ENCODE measurements around the gene FOXG1.

The FOXG1 gene

DNA sequence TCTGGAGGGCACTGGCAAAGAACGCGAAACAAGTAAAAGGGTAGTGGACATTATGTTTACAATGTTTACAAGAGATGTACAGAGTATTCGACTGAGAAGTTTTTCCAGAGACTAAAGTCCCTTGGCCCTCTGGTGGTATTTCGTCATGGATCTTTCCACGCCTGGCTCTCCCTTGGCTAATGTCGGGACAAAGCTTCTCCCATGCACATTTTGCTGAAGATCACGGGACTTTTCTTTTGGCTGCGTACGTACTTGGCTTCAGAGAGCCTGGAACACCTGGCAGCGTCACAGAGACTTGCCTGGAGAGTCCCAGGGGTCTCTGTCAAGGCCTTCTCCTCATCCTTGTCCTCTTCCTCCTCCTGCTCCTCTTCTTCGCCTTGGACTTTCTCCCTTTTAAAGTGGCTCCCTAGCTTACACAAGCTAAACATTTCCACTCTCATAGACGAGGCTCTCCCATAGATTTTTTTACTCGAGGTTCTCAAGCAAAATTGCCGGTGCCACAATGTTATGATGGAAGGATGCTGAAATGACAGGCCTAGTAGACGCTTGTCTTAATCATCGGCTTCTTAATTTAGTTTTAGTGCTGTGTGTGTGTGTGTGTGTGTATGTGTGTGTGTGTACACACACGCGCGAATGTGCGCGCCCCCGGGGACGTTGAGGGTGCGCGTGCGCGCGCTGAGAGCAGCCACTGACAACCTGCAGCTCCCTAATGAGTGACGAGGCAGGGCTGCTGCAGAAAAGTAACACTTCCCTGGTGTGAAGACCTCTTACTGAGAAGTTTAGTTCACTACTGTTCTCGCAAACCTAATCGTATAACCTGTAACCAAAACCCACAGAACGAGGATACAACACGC is 4.9 kb upstream of the FOXG1 start:
- no peak for DNase-seq (ENCODE audit: low read depth in 3 of 3)

DNA sequence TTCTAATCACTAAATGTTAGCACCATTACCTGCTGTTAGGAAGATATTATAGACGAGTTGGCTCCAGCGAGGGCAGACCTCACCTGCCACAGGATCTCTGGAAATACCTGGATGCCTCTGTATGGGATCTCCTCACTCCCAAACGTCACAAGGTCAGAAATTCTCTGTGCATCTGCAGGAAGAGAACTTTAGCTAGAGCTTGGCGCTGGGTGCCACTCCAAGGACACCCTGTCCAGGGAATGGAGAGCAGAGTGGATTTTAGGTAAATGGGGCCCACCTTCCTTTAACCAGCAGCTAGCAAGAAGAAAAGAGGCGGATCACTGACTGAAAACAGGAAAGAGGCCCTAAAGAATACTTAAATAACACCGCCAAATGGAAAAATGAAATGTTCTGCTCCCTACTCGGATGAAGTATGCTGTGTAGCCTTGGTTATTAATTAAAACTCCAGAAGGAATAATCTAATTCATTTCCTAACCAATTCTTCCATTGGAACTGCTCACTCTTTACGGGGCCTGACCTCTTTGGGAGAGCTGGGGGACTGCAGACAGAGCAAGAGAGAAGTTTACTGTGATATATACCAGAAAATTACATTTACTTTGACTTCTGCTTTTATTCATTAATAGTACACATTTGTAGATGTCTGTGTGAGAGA is 4.2 kb upstream of the FOXG1 start:
- DNase-seq (ENCODE audit: low read depth in 3 of 3), result no peak

DNA sequence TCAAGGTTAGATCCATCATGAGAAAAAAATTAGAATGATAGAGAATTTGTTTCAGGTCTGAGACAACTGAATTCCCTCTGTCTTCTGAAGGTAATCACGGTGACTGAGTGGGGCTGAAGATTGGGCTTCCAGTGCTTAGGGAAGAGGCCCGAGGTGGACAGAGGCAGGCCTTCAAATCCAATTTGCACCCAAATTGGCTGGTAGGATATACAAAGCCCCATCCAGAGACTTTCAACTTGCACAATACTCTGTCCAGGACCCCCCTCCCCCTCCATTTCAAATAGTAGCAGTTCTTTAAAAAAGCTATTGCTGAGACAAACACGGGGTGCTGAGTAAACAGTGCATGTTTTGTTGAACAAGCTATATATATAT is 3.6 kb upstream of the FOXG1 start:
- no peak for DNase-seq (ENCODE audit: low read depth in 3 of 3)

DNA sequence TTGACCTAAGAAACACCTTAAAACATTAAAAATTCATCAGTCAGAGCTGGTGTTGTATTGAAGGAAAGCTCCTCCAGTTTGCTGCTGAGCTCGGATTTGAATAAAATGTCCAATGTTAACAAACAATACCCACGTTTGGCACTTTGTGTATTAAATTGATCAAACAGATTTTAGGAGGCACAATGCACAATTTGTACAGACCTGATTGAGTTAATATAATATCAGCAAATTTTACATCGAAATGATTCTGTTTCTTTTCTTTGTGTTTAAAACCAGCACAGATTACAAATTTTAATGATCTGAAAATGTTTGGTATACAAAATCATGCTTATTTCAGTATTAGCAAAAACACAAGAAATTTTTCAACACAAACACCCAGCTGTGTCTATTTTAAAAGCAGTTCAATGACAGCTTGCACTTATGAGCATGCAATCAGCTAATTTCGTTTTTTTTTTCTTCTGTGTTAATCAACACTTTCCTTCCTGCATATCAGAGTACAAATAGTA is 2.8 kb upstream of the FOXG1 start:
- no peak for DNase-seq (ENCODE audit: low read depth in 3 of 3)

DNA sequence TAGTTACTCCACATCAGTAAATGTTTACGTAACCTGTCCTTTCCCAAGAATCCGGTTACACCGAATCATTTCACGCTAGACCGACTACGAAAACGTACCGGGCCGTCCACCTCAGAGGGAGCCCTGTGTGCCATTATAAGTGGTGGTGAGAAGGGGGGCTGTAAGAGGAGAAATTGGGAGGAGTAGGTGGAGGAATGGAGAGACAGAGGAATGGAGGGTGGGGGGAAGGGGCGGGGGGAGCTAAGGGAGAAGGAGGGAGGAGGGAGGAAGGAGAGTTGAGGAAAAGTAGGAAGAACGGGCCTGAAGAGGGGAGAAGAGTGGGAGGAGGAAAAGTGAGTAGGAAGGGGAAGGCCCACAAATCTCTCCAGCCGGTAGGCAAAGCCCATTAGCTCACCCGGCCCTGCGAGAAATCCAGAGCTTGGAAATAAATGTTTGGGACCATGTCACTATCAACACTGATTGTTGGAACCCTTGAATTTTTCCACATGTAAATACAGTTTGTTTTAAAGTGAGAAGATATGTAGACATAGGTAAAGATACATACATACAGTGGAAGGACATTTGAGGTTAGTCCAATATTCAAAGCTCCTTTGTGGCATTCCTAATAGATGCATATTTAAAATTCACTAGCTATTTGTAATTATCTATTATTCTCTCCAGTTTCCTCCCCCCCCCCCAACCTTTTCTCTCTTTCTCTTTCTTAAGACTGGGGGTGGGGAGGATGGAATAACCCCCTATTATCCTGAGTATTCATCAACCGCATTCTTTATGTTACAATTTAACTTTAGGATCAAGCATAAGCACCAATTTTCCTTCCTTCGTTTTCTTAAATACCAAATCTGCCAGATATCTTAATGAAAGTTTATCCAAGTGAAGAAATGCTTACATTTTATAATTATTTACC is 2.1 kb upstream of the FOXG1 start:
- no peak for DNase-seq (ENCODE audit: low read depth in 3 of 3)

DNA sequence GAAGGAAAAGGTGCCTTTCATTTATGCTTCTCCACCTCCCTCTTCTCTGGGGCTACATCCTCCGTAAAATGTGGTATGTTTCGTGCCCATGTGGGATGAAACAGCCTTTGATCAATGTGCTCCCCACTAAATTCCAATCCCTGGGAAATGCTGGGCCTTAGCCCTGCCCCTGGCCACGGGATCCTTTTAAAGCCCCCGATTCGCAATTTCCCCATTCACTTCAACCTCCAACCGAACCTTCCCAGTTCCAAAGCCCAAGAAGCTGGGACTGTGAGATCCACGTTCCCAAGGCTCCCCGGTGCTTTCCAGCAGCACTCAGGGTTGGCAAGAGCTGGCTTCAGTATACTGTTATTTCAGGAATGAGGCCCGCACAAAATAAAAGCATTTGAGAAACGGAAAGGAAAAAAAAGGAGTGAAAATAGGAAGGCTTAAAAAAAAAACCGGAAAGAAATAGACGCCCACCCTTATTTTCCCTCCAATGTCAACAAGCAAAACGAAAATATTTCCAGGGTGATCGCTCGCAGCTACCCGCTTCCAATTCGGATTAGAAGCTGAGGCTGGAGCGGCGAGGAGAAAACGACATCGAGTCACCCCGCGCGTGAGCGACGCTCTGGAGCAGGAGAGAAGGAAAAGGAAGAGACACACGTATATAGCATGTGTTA is 1.3 kb upstream of the FOXG1 start:
- no peak for DNase-seq (ENCODE audit: low read depth in 3 of 3)

DNA sequence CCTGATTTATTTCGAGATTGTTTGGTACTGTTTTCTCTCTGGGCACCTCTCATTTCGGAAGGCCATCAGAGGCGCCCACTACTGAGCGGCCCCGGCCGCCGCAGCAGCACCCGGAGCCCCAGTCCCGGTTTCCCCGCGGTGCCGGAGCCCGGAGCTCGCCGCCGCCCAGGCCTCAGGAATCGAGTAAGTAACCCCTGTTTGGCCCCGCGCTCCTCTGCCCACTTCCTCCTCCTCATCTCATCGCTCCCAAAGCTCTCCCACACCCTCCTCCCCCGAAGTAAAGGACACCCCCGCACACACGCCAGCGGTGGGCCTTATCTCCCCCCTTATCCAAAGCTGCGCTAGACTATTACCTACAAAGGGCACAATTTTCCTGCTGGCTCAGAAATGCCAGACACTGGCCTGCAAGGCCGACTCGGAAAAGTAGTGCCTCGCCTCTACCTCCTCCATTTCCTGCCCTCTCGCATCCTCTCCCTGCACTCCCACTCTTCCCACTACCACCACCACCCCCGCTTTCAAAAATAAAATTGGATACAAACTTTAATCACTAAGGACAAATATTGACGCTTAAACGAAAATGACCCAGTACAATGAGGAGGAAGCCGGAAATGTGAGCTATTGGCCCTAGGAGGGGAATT is 637 bp upstream of the FOXG1 start:
- DNase-seq (ENCODE audit: low read depth in 3 of 3), result no peak

DNA sequence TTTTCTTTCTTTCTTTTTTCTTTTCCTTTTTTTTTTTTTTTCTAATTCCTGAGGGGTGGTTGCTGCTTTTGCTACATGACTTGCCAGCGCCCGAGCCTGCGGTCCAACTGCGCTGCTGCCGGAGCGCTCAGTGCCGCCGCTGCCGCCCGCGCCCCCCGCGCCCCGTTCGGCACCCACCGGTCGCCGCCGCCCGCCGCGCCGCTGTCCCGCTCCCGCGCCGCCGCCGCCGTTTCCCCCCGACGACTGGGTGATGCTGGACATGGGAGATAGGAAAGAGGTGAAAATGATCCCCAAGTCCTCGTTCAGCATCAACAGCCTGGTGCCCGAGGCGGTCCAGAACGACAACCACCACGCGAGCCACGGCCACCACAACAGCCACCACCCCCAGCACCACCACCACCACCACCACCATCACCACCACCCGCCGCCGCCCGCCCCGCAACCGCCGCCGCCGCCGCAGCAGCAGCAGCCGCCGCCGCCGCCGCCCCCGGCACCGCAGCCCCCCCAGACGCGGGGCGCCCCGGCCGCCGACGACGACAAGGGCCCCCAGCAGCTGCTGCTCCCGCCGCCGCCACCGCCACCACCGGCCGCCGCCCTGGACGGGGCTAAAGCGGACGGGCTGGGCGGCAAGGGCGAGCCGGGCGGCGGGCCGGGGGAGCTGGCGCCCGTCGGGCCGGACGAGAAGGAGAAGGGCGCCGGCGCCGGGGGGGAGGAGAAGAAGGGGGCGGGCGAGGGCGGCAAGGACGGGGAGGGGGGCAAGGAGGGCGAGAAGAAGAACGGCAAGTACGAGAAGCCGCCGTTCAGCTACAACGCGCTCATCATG is 654 bp downstream of the FOXG1 start:
- DNase-seq (ENCODE audit: low read depth in 3 of 3), result no peak

DNA sequence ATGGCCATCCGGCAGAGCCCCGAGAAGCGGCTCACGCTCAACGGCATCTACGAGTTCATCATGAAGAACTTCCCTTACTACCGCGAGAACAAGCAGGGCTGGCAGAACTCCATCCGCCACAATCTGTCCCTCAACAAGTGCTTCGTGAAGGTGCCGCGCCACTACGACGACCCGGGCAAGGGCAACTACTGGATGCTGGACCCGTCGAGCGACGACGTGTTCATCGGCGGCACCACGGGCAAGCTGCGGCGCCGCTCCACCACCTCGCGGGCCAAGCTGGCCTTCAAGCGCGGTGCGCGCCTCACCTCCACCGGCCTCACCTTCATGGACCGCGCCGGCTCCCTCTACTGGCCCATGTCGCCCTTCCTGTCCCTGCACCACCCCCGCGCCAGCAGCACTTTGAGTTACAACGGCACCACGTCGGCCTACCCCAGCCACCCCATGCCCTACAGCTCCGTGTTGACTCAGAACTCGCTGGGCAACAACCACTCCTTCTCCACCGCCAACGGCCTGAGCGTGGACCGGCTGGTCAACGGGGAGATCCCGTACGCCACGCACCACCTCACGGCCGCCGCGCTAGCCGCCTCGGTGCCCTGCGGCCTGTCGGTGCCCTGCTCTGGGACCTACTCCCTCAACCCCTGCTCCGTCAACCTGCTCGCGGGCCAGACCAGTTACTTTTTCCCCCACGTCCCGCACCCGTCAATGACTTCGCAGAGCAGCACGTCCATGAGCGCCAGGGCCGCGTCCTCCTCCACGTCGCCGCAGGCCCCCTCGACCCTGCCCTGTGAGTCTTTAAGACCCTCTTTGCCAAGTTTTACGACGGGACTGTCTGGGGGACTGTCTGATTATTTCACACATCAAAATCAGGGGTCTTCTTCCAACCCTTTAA is 1.5 kb downstream of the FOXG1 start:
- no peak for DNase-seq (ENCODE audit: low read depth in 3 of 3)

DNA sequence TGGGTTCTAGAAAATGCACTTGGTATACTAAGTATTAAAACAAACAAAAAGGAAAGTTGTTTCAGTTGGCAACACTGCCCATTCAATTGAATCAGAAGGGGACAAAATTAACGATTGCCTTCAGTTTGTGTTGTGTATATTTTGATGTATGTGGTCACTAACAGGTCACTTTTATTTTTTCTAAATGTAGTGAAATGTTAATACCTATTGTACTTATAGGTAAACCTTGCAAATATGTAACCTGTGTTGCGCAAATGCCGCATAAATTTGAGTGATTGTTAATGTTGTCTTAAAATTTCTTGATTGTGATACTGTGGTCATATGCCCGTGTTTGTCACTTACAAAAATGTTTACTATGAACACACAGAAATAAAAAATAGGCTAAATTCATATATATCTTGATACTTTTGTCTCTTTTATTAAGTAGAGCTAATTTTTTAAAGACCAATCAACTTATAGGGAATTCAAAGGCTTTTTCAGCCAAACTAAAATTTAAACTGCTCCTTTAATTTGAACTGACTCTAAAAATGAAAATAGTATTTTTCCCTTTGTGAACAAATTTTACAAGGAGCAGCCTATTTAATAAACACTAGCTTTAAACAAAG is 2.8 kb downstream of the FOXG1 start:
- no peak for DNase-seq (ENCODE audit: low read depth in 3 of 3)

DNA sequence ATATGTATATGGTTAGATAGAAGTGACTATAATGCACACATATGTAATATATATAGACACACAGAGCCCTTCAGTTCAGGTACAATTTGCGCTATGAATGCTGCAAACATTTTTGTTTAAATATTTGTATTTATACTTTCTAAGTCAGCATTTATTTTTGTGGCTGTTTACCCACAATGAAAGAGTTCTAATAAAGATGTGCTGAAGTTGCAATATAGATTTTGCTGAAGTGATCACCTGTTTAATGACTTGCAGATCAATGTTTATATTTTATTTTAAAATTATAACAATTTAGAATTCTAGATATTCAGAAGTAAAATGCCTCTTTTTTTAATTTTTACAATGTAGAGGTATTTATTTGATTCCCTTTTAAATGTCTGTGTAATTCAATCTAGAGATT is 3.5 kb downstream of the FOXG1 start:
- DNase-seq (ENCODE audit: low read depth in 3 of 3), result no peak

DNA sequence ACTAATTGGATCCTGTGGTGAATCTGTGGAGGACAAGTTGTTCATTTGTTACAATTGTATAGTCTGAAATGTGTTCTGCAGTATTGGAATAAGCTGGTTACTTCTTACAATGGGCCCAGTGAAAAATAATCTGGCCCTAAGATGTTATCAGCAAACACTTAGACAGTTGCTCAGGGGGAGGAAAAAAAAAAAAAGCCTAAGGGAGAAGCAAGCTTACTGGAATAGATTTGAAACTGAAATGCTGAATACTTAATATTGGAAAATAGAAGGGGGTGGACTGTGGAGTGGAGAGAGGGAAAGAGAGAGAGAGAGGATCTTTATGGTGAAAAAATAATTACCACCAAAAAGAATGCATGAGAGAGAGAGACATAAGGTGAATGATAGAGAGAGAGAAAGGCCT is 4.0 kb downstream of the FOXG1 start:
- DNase-seq (ENCODE audit: low read depth in 3 of 3), result no peak

DNA sequence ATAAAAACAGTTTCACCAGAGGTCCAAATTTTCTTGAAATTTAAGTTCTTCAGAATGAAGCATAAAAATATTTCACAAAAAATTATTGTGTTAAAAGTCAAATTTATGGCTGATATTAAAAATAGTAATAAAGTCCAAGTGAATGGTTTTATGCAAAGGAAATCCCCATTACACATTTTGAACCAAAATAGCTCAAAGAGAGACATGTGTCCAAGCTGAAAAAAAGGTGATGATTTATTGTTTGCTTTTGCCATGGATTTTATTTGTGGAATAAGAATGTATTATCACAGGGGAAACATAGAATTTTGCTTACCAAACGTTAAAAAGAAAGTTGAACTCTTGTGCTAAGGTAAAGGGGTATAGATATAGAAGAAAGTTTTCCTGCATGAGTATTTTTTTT is 4.6 kb downstream of the FOXG1 start:
- DNase-seq (ENCODE audit: low read depth in 3 of 3), result no peak

DNA sequence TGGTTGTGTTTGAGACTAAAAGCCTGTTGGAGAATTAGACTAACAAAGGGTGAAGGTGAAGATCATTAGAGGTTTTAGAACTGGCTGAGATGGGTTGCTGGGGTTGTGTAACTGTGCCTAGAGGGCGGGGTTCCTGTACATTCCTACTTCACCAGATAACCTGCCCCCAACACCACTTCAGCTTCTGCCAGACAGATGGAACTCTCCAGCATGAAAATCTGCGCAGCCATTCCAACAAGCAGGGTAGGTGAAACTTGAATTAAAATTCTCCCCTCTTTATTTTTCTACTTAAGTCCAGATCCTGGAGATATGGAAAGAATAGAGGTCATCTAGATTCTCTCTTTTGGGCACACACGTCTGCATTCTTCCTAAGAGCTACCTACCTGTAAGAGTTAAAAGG is 6.0 kb downstream of the FOXG1 start:
- DNase-seq (ENCODE audit: low read depth in 3 of 3), result no peak

DNA sequence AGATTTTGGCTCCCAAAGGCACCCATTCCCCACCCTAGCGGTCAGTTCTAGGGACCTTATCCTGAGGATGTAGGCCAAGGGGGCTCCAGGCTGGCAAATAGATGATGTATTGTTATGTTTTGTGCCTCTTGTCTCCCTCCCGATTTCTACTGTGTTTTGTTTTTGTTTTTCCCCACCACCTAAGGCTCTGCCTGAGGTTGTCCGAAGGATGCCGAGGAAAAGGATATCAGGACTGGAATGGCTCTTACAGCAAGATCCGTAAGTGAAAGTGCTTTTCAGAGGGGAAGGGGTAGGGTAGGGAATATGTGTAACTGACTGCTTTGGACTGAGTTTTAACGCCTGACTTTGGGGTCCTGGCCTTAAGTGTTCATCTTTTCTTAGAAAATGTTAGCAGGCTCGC is 6.6 kb downstream of the FOXG1 start:
- no peak for DNase-seq (ENCODE audit: low read depth in 3 of 3)

DNA sequence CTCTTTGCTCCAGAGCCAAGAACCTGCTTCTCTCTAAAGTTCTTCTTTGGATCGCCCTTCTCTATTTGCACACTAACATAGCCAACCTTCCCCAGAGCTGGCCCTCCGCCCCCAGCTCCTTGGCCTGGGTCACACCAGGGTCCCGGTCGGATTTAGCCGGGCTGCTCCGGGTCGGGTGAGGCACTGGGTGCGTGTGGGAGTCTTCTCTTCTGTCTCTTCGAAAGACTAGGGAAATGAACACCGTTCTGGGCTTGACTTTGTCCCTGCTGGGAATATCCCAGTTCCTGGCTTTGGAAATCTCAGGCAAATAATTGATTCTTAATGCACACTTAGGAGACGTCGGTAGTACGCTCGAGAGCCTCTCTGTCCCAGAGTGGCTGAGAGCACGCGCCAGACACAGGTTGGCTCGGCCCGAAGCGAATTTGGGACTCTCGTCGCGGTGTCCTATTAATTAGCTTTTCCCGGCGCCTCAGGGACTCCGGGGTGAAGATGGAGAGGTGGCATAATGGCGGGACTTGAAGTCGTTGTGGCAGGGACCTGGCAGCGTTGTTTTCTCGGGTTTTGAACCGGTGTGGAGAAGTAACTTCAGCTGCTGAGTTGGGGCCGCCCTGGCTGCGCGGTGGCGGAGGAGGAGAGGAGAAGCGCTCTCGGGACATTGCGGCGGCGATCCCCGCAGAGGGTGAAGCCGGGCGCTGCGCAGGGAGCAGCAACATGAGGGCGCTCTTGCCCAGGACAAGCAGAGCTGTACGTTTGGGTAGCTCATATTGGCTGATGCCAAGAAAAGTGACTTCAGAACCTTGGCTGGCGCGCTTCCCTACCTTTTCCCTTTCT is 7.5 kb downstream of the FOXG1 start:
- no peak for DNase-seq (ENCODE audit: low read depth in 3 of 3)

DNA sequence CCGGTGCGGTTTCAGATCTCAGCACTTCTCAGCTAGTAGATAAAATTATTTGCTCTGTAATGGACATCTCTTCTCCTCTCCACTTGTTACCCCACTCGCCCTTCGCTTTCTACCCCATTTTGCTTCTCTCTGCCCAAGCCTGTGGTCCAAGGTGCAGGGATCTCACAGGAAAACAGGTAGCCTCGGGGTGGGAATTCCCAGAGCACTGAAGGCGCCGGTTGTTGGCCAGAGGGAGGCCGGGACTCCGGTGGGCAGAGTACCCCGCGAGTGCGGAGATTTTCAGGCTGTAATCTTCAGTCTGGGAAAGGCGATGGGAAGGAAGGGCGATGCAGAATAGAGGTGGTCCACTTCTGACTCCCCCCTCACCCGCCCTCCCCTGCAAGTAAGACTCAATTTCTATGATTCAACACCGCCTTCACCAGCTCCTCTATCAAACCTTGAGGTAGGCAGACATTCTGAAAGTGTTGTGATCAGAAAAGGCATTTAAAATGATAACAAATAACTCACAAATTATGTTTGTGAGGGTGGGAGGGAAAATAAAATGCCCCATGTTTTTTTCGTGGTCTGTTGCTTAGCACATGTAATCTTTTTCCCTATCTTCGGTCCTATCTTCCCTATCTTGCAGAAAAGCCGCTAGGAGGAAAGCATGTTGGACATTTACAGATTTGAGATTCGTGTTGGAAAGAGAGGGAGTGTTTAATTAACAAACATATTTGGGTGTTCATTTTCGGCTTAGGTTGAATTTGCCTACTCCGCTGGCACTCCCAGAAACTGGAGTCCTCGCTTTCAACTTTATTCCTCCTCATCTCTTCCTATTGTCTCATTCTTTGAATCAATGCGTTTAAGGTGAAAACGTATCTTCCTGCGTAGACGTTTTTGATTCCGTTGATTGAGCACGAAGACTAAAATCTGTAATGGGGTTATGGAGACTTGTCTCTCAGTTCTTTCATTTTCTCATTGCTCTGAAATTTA is 8.5 kb downstream of the FOXG1 start:
- DNase-seq (ENCODE audit: low read depth in 3 of 3), result no peak

All from stimulated activated CD4-positive, alpha-beta T cell treated with anti-CD3 and anti-CD28 coated beads, TNF-alpha, amount 100 ng/mL, for 48 hours (primary cell).